ENCODE results near the gene WBP11.

DNA sequence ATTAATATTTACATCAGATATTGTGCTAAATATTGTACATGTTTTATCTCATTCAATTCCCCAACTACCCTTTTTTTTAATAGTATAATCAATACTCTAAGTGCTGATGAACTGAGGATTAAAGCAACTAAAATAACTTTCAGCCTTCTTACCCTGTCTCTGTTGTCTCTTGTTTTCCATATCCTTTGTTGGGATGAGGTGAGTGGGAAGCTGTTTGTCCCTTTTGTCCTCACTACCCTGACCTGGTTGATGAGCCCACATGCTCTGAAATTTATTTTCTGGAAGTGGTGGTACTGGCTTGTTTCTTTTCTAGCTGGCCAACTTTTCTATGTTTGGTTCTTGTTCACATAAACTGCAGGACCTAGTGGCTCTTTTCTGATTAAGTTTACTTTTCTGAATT is 49.6 kb upstream of the WBP11 start:
- no peak for TF ChIP-seq SIN3A (IDR thresholded peaks at IDR 0.05; ENCODE audit: borderline replicate concordance, insufficient read depth, low read depth, low read length)
- TF ChIP-seq, protein P1, sequence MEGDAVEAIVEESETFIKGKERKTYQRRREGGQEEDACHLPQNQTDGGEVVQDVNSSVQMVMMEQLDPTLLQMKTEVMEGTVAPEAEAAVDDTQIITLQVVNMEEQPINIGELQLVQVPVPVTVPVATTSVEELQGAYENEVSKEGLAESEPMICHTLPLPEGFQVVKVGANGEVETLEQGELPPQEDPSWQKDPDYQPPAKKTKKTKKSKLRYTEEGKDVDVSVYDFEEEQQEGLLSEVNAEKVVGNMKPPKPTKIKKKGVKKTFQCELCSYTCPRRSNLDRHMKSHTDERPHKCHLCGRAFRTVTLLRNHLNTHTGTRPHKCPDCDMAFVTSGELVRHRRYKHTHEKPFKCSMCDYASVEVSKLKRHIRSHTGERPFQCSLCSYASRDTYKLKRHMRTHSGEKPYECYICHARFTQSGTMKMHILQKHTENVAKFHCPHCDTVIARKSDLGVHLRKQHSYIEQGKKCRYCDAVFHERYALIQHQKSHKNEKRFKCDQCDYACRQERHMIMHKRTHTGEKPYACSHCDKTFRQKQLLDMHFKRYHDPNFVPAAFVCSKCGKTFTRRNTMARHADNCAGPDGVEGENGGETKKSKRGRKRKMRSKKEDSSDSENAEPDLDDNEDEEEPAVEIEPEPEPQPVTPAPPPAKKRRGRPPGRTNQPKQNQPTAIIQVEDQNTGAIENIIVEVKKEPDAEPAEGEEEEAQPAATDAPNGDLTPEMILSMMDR (IDR thresholded peaks at IDR 0.05): no peak

Data from Panc1 (cell line).